COLO829 (cell line): ENCODE data around the gene TRUB2.
A peak's percentile ranks its signal among the peaks of the same experiment; 100 is the strongest.

ENCODE experiments used
- DNase-seq: peaks from one replicate; pipeline ENCODE4 v3.0.0; 2012; ENCODE audit warnings: low spot score

The TRUB2 gene

GRCh38 chr9:128322404-128323211 is at the start of gene TRUB2, which contains the start of gene COQ4:
TSS of gene TRUB2 (minus strand) at chr9:128322447. CDS start at chr9:128322408, 39 bp downstream.
TSS of gene COQ4 (plus strand) at chr9:128322839. CDS start at chr9:128322859, 20 bp downstream.
- DNase-seq, result peak; percentile 97

GRCh38 chr9:128371630-128372117 is 49.4 kb upstream of the TRUB2 start:
- DNase-seq, result peak; percentile 22

GRCh38 chr9:128370752-128371629 is 48.7 kb upstream of the TRUB2 start, which contains the start of gene URM1:
TSS of gene URM1 (plus strand) at chr9:128371374. CDS start at chr9:128371381, 7 bp downstream.
- peak; percentile 99 for DNase-seq

GRCh38 chr9:128370367-128370751 is 48.1 kb upstream of the TRUB2 start:
- no peak for DNase-seq

GRCh38 chr9:128369024-128369706 is 46.9 kb upstream of the TRUB2 start:
- no peak for DNase-seq

GRCh38 chr9:128365525-128365924 is 43.3 kb upstream of the TRUB2 start:
- no peak for DNase-seq

GRCh38 chr9:128362774-128363173 is 40.5 kb upstream of the TRUB2 start:
- no peak for DNase-seq

- peak; percentile 92 for DNase-seq
These were observed 39.9 kb upstream of the TRUB2 start for GRCh38 chr9:128361986-128362646.

GRCh38 chr9:128361296-128361985 is 39.2 kb upstream of the TRUB2 start:
- no peak for DNase-seq

GRCh38 chr9:128360826-128361225 is 38.6 kb upstream of the TRUB2 start:
- DNase-seq, result no peak

GRCh38 chr9:128358861-128359260 is 36.6 kb upstream of the TRUB2 start:
- DNase-seq, result no peak

- no peak for DNase-seq
These were observed 35.8 kb upstream of the TRUB2 start for GRCh38 chr9:128358090-128358489.

- no peak for DNase-seq
These were observed 33.2 kb upstream of the TRUB2 start for GRCh38 chr9:128355451-128355850.

- DNase-seq, result no peak
These were observed 27.5 kb upstream of the TRUB2 start for GRCh38 chr9:128349772-128350171.

GRCh38 chr9:128349125-128349524 is 26.9 kb upstream of the TRUB2 start:
- DNase-seq, result no peak

GRCh38 chr9:128344931-128345605 is 22.8 kb upstream of the TRUB2 start:
- no peak for DNase-seq

GRCh38 chr9:128343855-128344254 is 21.6 kb upstream of the TRUB2 start:
- DNase-seq, result no peak

- no peak for DNase-seq
These were observed 20.9 kb upstream of the TRUB2 start for GRCh38 chr9:128342971-128343680.

GRCh38 chr9:128341435-128341849 is 19.2 kb upstream of the TRUB2 start:
- peak; percentile 85 for DNase-seq
